Retinal pigment epithelial cell (primary cell): ENCODE data around the gene PIGO.
A peak's percentile ranks its signal among the peaks of the same experiment; 100 is the strongest.

Experiments
- DNase-seq: peaks from one replicate; pipeline ENCODE4 v3.0.0-alpha.2; 2010; ENCODE audit warnings: low read depth
- H3K4me3 ChIP-seq: 2 replicates; pipeline ENCODE4 v1.5.1; 2011; ENCODE audit warnings: mild to moderate bottlenecking, low read length, control low read depth, moderate library complexity
- TF ChIP-seq, protein P1 (sequence below): conservative IDR thresholded peaks from 2 replicates; pipeline ENCODE4 v1.5.1; 2011; ENCODE audit warnings: low read depth, low read length, control low read depth, inconsistent platforms

The PIGO gene

DNA sequence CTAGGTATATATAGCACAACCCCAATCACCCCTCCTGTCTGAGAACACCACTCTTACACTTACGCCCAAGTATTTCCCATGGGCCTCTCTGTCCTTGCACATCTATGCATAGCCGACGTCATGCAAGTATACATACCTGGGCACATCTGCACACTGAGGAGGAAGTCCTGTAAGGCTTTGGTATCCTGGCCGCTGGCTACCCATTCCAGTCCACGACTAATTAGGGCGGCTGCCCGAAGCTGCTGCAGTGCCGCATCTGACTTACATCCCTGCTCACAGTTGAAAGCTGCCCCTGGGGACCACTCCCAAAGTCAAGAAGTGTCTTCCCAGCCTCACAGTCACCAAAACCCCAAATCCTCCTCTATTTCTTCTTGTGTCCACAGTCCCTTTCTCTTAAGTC lies 21.6 kb downstream of the PIGO start:
- no peak overlapping the region for H3K4me3 ChIP-seq
- DNase-seq = no peak
- TF ChIP-seq, protein P1, sequence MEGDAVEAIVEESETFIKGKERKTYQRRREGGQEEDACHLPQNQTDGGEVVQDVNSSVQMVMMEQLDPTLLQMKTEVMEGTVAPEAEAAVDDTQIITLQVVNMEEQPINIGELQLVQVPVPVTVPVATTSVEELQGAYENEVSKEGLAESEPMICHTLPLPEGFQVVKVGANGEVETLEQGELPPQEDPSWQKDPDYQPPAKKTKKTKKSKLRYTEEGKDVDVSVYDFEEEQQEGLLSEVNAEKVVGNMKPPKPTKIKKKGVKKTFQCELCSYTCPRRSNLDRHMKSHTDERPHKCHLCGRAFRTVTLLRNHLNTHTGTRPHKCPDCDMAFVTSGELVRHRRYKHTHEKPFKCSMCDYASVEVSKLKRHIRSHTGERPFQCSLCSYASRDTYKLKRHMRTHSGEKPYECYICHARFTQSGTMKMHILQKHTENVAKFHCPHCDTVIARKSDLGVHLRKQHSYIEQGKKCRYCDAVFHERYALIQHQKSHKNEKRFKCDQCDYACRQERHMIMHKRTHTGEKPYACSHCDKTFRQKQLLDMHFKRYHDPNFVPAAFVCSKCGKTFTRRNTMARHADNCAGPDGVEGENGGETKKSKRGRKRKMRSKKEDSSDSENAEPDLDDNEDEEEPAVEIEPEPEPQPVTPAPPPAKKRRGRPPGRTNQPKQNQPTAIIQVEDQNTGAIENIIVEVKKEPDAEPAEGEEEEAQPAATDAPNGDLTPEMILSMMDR = no peak

DNA sequence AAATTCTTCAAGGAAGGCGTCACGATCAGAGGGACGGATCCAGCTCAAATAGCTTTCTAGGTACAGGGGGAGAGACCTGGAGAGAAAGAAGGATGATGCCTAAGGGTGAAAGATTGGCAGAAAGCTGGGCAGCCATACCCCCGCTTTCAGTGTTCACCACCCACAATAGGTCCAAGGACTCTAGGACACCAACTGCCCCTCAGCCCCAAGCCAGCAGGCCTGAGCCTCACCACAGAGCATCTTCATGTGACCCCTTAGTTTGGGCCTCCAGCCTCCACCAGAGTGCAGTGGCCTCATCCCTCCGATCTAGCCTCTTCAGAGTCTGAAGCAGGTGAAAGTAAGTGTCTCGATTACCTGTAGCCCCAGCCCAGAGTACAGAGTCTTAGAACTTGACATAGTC lies 22.2 kb downstream of the PIGO start:
- DNase-seq = no peak
- TF ChIP-seq, protein P1 = no peak
- H3K4me3 ChIP-seq = no peak overlapping the region

DNA sequence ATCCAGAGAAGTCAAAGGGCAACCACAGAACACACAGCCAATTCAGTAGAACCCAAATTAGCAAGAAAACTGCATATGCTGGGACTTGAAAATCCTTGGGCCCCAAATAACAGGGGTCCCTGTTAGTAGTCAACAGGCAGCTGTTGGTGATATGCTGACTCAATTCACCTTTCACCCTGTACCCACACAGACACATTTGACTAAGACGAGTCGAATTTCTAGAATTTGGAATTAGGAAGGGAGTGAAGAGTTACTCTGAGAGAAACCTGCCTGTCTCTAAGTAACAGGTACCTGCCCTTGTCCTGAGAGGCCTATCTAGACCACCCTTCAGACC lies 23.1 kb downstream of the PIGO start:
- H3K4me3 ChIP-seq = no peak overlapping the region
- TF ChIP-seq, protein P1 = no peak
- DNase-seq = no peak

GRCh38 chr9:35072461-35073278 lies 23.7 kb downstream of the PIGO start, which contains the start of gene VCP:
VCP (minus strand) TSS chr9:35072625; CDS start chr9:35072353, 272 bp downstream.
- peak; percentile 99 for DNase-seq
- peak within 1 kb of the TSS; percentile 96 for H3K4me3 ChIP-seq
- TF ChIP-seq, protein P1 = no peak

- peak overlapping the region; percentile 96 for H3K4me3 ChIP-seq
- TF ChIP-seq, protein P1 = peak; percentile 33
- DNase-seq = peak; percentile 55
These were observed 24.5 kb downstream of the PIGO start for GRCh38 chr9:35071814-35072460.

DNA sequence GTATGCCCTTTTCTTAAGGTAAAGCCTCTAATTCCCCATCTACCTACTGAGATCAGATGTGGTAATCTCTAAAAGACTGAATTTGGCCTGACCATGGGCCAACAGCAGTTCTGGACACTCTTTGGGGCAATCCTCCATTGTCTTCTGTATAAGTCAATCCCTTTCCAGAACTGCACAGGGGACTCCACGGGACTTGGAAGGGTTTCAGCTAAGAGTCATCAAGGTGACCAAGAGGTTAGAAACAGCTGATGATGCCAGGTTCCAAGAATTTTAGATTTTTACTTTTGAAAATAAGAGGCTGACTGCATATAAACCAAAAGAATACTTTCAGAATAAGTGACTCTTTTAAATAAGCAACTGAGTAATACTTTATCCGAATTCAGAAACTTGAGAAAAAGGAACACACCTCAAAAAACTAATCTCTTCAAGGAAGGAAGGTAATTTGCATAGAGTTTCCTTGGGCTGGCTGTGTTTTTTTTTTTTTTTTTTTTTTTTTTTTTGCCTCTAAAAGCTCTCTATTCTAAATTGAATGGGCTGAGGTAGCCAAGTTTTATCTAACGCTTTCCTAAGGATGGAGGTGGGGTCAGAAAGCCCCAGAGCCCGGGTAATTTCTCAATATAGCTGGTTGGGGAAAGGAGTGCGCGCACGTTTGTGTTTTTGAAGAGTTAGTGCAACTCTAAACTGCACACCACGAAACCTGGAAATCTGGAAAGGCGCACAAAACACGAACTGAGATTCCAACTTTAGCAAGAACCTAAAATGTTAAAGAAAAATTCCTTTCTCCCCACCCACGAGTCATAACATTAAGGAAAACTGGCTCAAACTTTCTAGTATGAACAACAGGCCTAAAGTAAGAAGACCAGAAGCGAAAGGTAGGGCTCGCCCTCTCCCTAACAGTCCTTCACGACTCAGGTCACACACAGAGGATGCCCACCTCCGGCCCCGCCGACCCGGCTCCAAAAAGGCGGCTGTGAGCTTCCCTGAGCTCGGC lies 25.3 kb downstream of the PIGO start:
- H3K4me3 ChIP-seq = peak overlapping the region; percentile 96
- TF ChIP-seq, protein P1 = no peak
- DNase-seq = no peak
